B cell (primary cell): ENCODE measurements around the gene WARS2. TPM values are rescaled to one million over a fixed set of nuclear protein-coding genes. Genes with fewer than 3 reads are reported as not detected.

Source experiments
- ATAC-seq: fragments of 200-7000 bp; cut with Tn5 transposase; one replicate; pipeline ENCODE4 v1.10.0; 2021; ENCODE audit warnings: low read depth, mild to moderate bottlenecking, moderate number of reproducible peaks, moderate library complexity
- CTCF ChIA-PET: fragments of 350-600 bp; sonication (Branson Sonifier 250); formaldehyde crosslinking; loops from one replicate; lab custom pipeline; 2021; ENCODE audit warnings: antibody characterized with exemption, inconsistent platforms; lab: Charles Lee
- POLR2A ChIA-PET: fragments of 350-600 bp; sonication (Branson Sonifier 250); formaldehyde crosslinking; loops from one replicate; lab custom pipeline; 2021; ENCODE audit warnings: antibody characterized with exemption; lab: Charles Lee
- DNase-seq: peaks from one replicate; pipeline ENCODE4 v3.0.0; 2013
- H2AFZ ChIP-seq: 2 replicates; pipeline ENCODE4 v1.6.1; 2012; ENCODE audit warnings: mild to moderate bottlenecking, low read depth, low read length; ENCODE audit not compliant: insufficient read depth, poor library complexity, severe bottlenecking
- H3K27ac ChIP-seq, 2 donors: 1 replicate in 1 of 2; 2 replicates in 1 of 2; pipeline ENCODE4 v1.5.1; 2012 to 2013; ENCODE audit warnings: low read length in 2 of 2, mild to moderate bottlenecking in 2 of 2, moderate library complexity in 1 of 2
- H3K27me3 ChIP-seq, 4 experiments: fragments of 200-600 bp in 1 of 4; sonication (generic) in 1 of 4; replicated peaks in 1 of 4; 1 replicate in 2 of 4; 2 replicates in 2 of 4; pipeline versions ENCODE4 v1.6.1 to v1.7.0; 2013 to 2016; ENCODE audit warnings: low read length in 3 of 4, mild to moderate bottlenecking in 2 of 4, mixed read lengths in 1 of 4, moderate library complexity in 1 of 4; ENCODE audit not compliant: insufficient read depth in 4 of 4, control insufficient read depth in 3 of 4; ENCODE audit errors: control extremely low read depth in 1 of 4
- H3K36me3 ChIP-seq, 2 experiments: replicated peaks in 1 of 2; 1 replicate in 1 of 2; 2 replicates in 1 of 2; pipeline versions ENCODE4 v1.6.1 to v1.7.1; 2013; ENCODE audit warnings: low read length in 1 of 2; ENCODE audit not compliant: insufficient read depth in 2 of 2, control insufficient read depth in 1 of 2; ENCODE audit errors: control extremely low read depth in 1 of 2, extremely low read depth in 1 of 2
- H3K4me1 ChIP-seq, 2 donors: fragments of 200-600 bp in 1 of 2; sonication (generic) in 1 of 2; 1 replicate in 1 of 2; 2 replicates in 1 of 2; pipeline versions ENCODE4 v1.5.1 to v1.6.1; 2013 to 2017; ENCODE audit warnings: low read length in 2 of 2; ENCODE audit not compliant: control insufficient read depth in 2 of 2, insufficient read depth in 2 of 2
- H3K4me2 ChIP-seq: replicated peaks from 2 replicates; pipeline ENCODE3; 2012; ENCODE audit warnings: mild to moderate bottlenecking, low read depth, low read length; ENCODE audit not compliant: poor library complexity, severe bottlenecking
- H3K4me3 ChIP-seq, 5 experiments: fragments of 200-600 bp in 1 of 5; sonication (generic) in 1 of 5; 1 replicate in 3 of 5; 2 replicates in 2 of 5; pipeline versions ENCODE4 v1.5.1 to v1.7.0; 2011 to 2016; ENCODE audit warnings: low read length in 4 of 5, mild to moderate bottlenecking in 4 of 5, low read depth in 2 of 5, control low read depth in 1 of 5, moderate library complexity in 1 of 5; ENCODE audit not compliant: insufficient read depth in 1 of 5; ENCODE audit errors: control extremely low read depth in 1 of 5, extremely low read depth in 1 of 5
- H3K79me2 ChIP-seq: fragments of 200-600 bp; sonication (generic); one replicate; pipeline ENCODE4 v1.6.0; 2016; ENCODE audit warnings: low read length; ENCODE audit not compliant: control insufficient read depth, insufficient read depth
- H3K9ac ChIP-seq: fragments of 200-600 bp; sonication (generic); 2 replicates; pipeline ENCODE4 v1.6.1; 2017; ENCODE audit warnings: mild to moderate bottlenecking, low read length, moderate library complexity
- H3K9me3 ChIP-seq, 3 donors: one replicate each; pipeline versions ENCODE4 v1.6.1 to v1.7.1; 2013; ENCODE audit warnings: low read length in 2 of 3; ENCODE audit not compliant: control insufficient read depth in 2 of 3, insufficient read depth in 1 of 3; ENCODE audit errors: control extremely low read depth in 1 of 3
- H4K20me1 ChIP-seq: 2 replicates; pipeline ENCODE4 v1.6.0; 2012; ENCODE audit warnings: mild to moderate bottlenecking, low read length; ENCODE audit not compliant: insufficient read depth, control insufficient read depth, poor library complexity, severe bottlenecking
- H3K27ac Mint-ChIP-seq: one replicate; pipeline ENCODE4 v1.8.0; 2021; ENCODE audit warnings: mixed read lengths
- H3K27me3 Mint-ChIP-seq: one replicate; pipeline ENCODE4 v1.8.0; 2021; ENCODE audit warnings: mixed read lengths
- H3K4me1 Mint-ChIP-seq: one replicate; pipeline ENCODE4 v1.8.0; 2021; ENCODE audit warnings: mixed read lengths
- H3K4me3 Mint-ChIP-seq: one replicate; pipeline ENCODE4 v1.8.0; 2021; ENCODE audit warnings: mixed read lengths
- H3K9me3 Mint-ChIP-seq: one replicate; pipeline ENCODE4 v1.8.0; 2022; ENCODE audit warnings: mixed read lengths; ENCODE audit not compliant: insufficient read depth
- EZH2 ChIP-seq: IDR thresholded peaks from 2 replicates; pipeline ENCODE4 v1.6.1; 2012; ENCODE audit warnings: borderline replicate concordance, low read depth, mild to moderate bottlenecking, moderate library complexity, low read length; ENCODE audit not compliant: insufficient read depth, poor library complexity, severe bottlenecking
- WGBS: methylation state at CpG from one replicate; pipeline ENCODE4 v1.1.5; 2013; ENCODE audit warnings: missing lambda C conversion rate; ENCODE audit not compliant: insufficient coverage; 5-methylcytosine and 5-hydroxymethylcytosine counted together
- intact Hi-C: fragments of 100-400 bp; cut with micrococcal nuclease; formaldehyde crosslinking; loops from one replicate; pipeline ENCODE4 v1.10.0; 2022
- polyA plus RNA-seq: library from polyadenylated mRNA; depleted of rRNA; stranded (reverse); fragments of >200 nt; gene quantifications from 2 replicates; pipeline ENCODE4 v1.2.3, GENCODE V29; 2012
- total RNA-seq, 2 donors: library from RNA; stranded (reverse); fragments of 120-200 nt in 1 of 2; gene quantifications; 1 replicate in 1 of 2; 2 replicates in 1 of 2; pipeline versions ENCODE4 v1.2.3 to v1.2.4, GENCODE V29; 2013 to 2022
- TF ChIP-seq, protein P1 (sequence below): fragments of 200-600 bp; IDR thresholded peaks from one replicate; pipeline ENCODE4 v1.8.0; 2022; ENCODE audit warnings: antibody characterized with exemption, mild to moderate bottlenecking

WARS2 gene
- total and polyA plus RNA-seq, 2 donors (not counting 1 experiment from before 2014, with no cell fraction given) = 4.2 to 14.3 TPM

DNA sequence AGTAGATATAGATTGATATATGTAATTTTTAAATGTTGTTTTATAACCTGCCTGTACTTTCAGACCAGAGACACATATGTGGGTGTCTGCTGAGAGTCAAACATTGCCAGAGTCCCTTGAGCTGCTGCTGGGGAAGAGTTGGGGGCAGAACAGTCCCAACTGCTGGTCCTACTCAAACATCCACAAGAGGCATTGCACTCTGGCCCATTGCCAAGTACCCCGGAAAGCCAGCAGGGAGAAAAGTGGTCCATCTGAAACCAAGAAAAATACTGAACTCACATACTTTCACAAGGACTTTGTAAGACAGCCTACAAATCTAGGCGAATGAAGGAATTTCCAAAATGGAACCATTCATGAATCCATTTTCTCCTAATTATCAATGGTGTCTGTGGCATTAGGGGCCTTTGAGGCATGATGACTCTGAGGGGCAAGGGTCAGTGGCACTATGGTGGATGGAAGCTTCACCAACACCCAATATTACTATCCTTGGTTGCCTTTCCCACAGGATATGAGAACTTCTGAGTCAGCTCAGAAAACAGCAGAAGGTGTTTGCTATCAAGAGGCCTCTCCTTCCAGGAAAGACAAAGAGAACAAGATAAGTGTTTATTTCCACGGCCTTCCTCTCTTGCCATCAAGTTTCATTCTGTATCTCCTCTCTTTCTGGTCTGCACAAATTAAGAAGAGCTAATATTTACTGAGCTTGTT is 145.0 kb downstream of the WARS2 start:
- 42% methylated on average over 2 of the region's 3 CpGs for WGBS
- H3K36me3 ChIP-seq = no peaks in the 10 kb centered on the region

GRCh38 chr1:118993700-118994026 is 146.8 kb downstream of the WARS2 start:
- intact Hi-C loops = no loop called here
- Mint-ChIP-seq H3K4me3 (no peak overlapping the region), H3K27me3 (peaks cover 72% of the 10 kb centered on the region), H3K4me1 (peaks cover 3% of the 10 kb centered on the region), H3K9me3 (peaks cover 3% of the 10 kb centered on the region), H3K27ac (no peak overlapping the region)
- H3K4me3 ChIP-seq = no peak overlapping the region
- WGBS = 13% methylated on average over 9 of the region's 9 CpGs
- H3K27me3 ChIP-seq = peaks cover 0 to 96% (median 71%) of the 10 kb centered on the region in 4 experiments
- TF ChIP-seq EZH2 = no peak
- TF ChIP-seq, protein P1, sequence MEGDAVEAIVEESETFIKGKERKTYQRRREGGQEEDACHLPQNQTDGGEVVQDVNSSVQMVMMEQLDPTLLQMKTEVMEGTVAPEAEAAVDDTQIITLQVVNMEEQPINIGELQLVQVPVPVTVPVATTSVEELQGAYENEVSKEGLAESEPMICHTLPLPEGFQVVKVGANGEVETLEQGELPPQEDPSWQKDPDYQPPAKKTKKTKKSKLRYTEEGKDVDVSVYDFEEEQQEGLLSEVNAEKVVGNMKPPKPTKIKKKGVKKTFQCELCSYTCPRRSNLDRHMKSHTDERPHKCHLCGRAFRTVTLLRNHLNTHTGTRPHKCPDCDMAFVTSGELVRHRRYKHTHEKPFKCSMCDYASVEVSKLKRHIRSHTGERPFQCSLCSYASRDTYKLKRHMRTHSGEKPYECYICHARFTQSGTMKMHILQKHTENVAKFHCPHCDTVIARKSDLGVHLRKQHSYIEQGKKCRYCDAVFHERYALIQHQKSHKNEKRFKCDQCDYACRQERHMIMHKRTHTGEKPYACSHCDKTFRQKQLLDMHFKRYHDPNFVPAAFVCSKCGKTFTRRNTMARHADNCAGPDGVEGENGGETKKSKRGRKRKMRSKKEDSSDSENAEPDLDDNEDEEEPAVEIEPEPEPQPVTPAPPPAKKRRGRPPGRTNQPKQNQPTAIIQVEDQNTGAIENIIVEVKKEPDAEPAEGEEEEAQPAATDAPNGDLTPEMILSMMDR = no peak
- DNase-seq (no peak), ATAC-seq (no peak)
- H3K4me2 ChIP-seq = no peak overlapping the region
- POLR2A ChIA-PET = no interaction called here
- no peak overlapping the region for H2AFZ ChIP-seq
- H3K9me3 ChIP-seq = peaks cover 0 to 58% (median 7%) of the 10 kb centered on the region in 3 donors
- H4K20me1 ChIP-seq = no peaks in the 10 kb centered on the region
- H3K4me1 ChIP-seq = peaks cover 4% of the 10 kb centered on the region in 2 donors
- no peaks in the 10 kb centered on the region for H3K36me3 ChIP-seq
- H3K27ac ChIP-seq = no peak overlapping the region
- no peak overlapping the region for H3K9ac ChIP-seq
- CTCF ChIA-PET = no interaction called here
- H3K79me2 ChIP-seq = no peaks in the 10 kb centered on the region

More for the DNA sequence above, 145.0 kb downstream of the WARS2 start:
- H3K27me3 ChIP-seq = peaks cover 0 to 95% (median 64%) of the 10 kb centered on the region in 4 experiments
- Mint-ChIP-seq H3K9me3 (peaks cover 3% of the 10 kb centered on the region), H3K27ac (no peak overlapping the region), H3K4me3 (no peak overlapping the region), H3K4me1 (peaks cover 2% of the 10 kb centered on the region), H3K27me3 (peaks cover 76% of the 10 kb centered on the region)
- no peak overlapping the region for H3K4me2 ChIP-seq
- peaks cover 0 to 53% (median 0%) of the 10 kb centered on the region in 3 donors for H3K9me3 ChIP-seq
- intact Hi-C loops = no loop called here
- no peaks in the 10 kb centered on the region for H4K20me1 ChIP-seq
- H3K4me1 ChIP-seq = peaks cover 4 to 7% of the 10 kb centered on the region in 2 donors
- DNase-seq = no peak
- no peak overlapping the region for H3K9ac ChIP-seq
- no peak for ATAC-seq
- H3K4me3 ChIP-seq = no peak overlapping the region
- POLR2A ChIA-PET = no interaction called here
- no peaks in the 10 kb centered on the region for H3K79me2 ChIP-seq
- H2AFZ ChIP-seq = no peak overlapping the region
- CTCF ChIA-PET = interaction anchor here (1.2 kb wide), 1 partner anchor 13 kb away, joined by 3 read pairs; no protein-coding TSS in a partner anchor
- no peak for TF ChIP-seq EZH2
- TF ChIP-seq, protein P1 = no peak
- no peak overlapping the region for H3K27ac ChIP-seq
